H1 (cell line): Measurements from ENCODE around the gene NAGS. TPM values are rescaled to one million over a fixed set of nuclear protein-coding genes. Genes with fewer than 3 reads are reported as not detected.

Experiments
- POLR2AphosphoS5 ChIP-seq: IDR thresholded peaks from 2 replicates; pipeline ENCODE4 v1.6.1; 2011; ENCODE audit warnings: low read depth, low read length
- SRF ChIP-seq: IDR thresholded peaks from 2 replicates; pipeline ENCODE4 v1.6.1; 2011; ENCODE audit warnings: mild to moderate bottlenecking, low read depth, low read length, moderate library complexity
- polyA plus RNA-seq, 7 experiments: library from polyadenylated mRNA; depleted of rRNA in 3 of 7; stranded (reverse) in 5 of 7; unstranded in 2 of 7; fragments of >200 nt in 5 of 7; fragments of 200-250 nt in 2 of 7; gene quantifications; 1 replicate in 5 of 7; 2 replicates in 1 of 7; 4 replicates in 1 of 7; pipeline versions ENCODE4 v1.2.1 to v1.2.3, GENCODE V29; 2011 to 2013; ENCODE audit warnings: missing spikeins in 2 of 7, mixed read lengths in 2 of 7
- total RNA-seq: library from RNA; stranded (reverse); fragmentation: NEBNext Ultra II Directional; extraction: Animal tissue kit (Norgen Biotek cat#: 25700); gene quantifications from 2 replicates; pipeline ENCODE4 v1.2.1, GENCODE V29; 2021

Gene NAGS
- total and polyA plus RNA-seq, 2 of the 8 experiments (the other 6 are each of a cell fraction or from before 2014, with no cell fraction given) = 4.0 to 5.1 TPM

- TF ChIP-seq SRF (no peak), POLR2AphosphoS5 (no peak)
- TF ChIP-seq, all 59 proteins: peak for 0
These were observed 29.8 kb upstream of the NAGS start (continued) for GRCh38 chr17:43974382-43975266.
